D341Med (cell line): ENCODE measurements around the gene USF2.
A peak's percentile ranks its signal among the peaks of the same experiment; 100 is the strongest.

Source experiments
- DNase-seq: peaks from one replicate; pipeline ENCODE4 v3.0.0; 2012; ENCODE audit warnings: low spot score

Gene USF2

DNA sequence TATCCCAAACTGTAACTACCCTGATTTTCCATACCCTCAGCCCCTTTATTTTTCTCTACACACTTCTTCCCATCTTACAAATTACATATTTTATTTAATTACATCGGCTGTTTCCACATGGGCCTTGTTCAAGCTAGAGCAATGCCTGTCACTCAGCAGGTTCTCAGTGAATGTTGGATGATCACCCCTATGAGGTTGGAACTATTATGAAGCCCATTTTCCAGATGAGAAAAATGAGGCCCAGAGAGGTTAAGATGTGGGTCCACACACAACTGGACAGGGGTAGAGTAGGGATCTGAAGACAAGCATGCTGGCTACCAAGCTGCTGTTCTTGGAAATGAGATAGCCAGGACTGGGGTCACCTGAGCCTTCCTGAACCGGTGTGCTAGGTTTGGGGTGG is 33.2 kb downstream of the USF2 start:
- no peak for DNase-seq

DNA sequence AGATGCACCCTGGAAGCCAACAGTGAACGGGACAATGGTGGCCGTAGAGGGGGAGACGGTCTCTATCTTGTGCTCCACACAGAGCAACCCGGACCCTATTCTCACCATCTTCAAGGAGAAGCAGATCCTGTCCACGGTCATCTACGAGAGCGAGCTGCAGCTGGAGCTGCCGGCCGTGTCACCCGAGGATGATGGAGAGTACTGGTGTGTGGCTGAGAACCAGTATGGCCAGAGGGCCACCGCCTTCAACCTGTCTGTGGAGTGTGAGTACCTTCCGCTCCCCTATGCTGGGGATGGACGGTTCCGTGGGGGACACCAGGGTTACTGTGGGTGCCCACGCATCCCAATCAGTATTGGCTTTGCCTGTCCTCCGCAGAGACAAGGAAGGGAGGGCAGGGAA is 33.7 kb downstream of the USF2 start:
- DNase-seq = no peak

DNA sequence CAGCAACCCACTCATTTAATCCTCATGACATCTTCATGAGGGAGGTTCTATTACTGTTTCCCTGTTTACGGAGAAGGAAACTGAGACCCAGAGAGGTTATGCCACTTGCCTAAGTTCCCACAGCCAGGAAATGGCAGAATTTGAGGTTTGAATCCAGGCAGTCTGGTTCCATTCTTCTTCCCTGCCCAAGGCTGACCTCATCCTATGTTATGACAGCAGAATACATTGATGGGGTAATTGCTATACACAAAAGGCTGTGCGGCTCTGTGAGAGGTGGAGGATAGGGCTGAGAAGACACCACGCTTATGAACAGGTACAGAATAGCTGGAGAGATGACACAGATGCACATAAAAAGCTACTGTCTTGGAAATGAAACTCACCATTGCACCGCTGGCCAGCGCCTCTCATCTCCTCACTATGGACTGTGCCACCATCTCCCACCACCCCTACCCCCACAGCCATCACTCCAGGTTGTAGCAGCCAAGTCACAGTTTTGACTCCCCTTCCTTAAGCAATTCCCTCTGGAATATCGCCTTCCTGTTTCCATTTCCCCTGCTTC is 34.7 kb downstream of the USF2 start:
- no peak for DNase-seq

DNA sequence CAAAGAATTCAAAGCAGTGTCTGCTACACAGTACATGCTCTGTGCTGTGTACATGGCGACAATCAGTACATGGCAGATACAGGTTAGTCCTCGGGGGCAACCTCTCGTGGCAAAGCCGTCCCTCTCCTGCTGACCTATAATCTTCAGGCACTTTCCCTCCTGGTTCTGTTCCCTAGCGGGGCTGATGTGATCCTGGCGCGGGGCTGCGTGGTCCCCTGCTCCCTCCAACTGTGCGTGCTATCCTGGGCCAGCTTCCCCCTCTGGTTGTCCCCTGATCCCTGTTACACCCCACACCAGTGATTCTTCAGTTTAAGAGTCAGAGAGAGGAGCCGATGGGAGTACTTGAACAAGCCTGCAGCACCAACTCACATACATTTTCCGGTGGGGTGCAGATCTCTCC is 35.3 kb downstream of the USF2 start:
- DNase-seq = no peak

DNA sequence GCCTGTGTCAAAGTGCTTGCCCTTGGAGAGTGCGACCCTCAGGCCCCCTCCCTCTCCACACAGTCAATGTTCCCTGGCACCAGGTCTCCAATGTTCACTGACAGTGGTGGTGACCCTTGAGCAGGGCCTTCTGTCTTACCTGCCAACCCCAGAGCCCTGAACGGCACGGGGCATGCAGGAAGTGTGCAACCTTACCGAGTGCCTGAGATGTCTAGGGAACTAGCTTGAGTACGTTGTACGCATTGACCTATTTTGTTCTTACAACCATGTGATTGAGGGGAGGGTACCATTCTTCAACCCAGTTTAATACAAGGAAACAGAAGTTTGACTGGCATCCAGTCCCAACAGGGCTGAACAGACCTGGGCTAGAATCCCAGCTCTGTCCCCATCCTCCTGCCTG is 36.4 kb downstream of the USF2 start:
- DNase-seq = no peak

DNA sequence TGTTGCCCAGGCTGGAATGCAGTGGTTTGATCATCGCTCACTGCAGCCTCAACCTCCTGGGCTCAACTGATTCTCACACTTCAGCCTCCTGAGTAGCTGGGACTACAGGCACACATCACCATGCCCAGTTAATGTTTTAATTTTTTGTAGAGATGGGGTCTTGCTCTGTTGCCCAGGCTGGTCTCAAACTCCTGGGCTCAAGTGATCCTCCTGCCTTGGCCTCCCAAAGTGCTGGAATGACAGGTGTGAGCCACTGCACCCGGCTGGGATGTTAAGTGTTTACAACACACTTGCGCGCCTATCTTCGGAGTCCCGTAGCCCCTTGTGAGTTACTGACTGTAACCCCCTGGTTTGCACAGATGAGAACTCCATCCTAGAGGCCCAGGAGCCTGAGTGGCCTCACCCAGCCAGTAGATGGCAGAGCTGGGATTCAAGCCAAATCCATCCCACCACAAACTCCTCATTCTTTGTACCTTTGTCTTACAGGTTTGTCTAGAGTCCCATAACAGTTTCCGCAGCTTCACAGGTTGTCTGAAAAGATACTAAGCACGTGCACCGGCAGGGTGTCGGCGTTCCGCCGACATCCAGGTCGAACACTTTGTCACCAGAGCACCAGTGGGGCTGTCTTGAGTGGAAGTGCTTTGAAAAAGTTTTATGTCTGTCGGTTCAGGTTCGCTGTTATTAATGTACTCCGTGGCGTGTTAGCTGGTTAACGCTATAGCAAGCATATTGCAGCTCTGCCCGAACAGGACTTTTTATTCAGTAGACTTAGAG is 37.9 kb downstream of the USF2 start:
- peak; percentile 53 for DNase-seq

DNA sequence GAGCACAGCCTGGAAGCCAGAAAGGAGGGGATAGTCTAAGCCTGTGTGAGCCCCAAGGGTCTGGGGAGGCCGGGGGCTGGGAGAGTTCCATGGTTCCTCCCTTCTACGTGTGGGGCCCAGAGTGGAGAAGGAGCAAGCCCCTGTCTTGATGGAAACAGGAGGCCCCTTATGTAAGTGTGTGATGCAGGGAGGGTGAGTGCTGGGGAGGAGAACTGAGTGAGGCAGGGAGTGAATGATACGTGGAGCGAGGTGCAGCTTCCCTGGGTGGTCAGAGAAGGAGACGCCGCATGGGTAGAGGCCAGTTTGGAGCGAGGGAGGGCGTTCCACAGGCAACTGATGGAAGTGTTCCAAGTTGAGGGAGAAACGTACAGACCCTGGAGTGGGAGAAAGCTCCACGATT is 39.2 kb downstream of the USF2 start:
- DNase-seq = no peak

DNA sequence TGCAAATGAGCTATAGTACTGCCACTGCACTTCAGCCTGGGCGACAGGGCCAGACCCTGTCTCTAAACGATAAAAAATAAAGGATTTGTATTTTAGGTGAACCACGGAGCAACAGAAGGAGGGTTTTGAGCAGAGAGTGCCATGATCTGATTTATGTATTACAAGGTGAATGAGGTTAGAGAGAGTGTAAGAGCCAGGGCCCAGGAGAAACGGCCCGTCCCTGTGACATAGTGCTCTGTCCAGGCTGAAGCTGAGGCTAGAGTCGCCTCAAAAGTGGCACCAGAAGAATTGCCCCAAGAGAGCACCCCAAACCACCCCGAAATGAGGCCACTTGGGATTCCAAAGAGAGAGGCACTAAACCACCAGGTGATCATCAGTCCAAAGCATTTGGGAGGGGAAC is 40.1 kb downstream of the USF2 start:
- DNase-seq = no peak

DNA sequence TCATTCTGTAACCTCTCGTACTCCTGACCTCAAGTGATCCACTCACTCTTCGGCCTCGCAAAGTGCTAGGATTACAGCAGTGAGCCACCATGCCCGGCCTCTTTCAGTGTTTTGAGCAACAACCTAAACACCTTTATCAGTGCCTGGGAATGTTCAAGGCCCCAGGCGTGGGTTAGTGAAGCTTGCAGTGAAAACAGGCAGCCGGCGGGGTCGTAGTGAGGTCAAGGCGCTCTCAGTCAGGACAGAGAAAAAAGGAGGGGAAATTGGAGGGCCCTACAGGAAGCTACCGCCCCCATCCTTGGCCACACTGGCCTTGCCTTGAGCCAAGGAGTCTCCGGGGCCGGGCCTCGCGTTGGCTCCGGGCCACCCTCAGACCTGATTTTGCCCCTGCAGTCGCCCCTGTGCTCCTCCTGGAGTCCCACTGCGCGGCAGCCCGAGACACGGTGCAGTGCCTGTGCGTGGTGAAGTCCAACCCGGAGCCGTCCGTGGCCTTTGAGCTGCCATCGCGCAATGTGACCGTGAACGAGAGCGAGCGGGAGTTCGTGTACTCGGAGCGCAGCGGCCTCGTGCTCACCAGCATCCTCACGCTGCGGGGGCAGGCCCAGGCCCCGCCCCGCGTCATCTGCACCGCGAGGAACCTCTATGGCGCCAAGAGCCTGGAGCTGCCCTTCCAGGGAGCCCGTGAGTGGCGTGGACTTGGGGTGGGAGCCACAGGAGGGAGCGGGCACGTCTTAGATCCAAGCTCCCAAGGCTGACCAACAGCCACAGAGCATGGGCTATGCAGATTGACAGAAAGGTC is 40.9 kb downstream of the USF2 start:
- DNase-seq = no peak

DNA sequence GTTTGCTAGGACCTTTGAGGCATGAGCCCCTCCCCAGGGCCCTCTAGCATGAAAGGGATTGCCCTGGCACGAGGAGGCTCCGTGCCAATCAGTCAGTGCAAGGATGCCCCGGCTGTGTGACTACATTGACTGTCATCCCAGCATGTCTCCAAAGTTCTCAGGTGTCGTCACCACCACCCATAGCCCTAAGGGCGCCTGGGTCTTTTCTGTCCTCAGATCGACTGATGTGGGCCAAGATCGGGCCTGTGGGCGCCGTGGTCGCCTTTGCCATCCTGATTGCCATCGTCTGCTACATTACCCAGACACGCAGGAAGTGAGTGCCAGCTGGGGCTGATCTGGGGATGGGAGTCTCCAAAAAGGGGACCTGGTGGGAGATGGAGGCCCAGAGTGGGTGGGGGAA is 41.6 kb downstream of the USF2 start:
- DNase-seq = no peak

DNA sequence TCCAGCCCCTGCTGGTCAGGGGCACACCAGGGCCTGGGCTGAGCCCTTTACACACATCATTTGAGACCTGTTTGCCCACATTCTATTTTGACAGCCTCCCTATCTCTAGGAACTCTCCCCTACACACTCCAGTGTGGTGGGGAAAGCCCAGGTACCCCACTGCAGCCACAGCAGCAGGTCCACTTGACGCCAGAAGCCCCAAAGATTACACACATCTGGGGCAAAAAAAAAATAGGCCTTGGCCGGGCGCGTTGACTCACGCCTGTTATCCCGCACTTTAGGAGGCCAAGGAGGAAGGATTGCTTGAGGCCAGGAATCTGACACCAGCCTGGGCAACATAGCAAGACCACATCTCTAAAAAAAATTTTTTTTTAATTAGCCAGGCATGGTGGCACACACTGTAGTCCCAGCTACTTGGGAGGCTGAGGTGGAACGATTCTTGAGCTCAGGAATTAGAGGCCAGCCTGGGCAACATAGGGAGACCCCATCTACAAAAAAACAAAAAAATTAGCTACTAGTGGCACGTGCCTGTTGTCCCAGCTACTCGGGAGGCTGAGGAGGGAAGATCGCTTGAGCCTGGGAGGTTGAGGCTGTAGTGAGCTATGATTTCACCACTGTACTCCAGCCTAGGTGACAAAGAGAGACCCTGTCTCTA is 42.2 kb downstream of the USF2 start:
- no peak for DNase-seq

DNA sequence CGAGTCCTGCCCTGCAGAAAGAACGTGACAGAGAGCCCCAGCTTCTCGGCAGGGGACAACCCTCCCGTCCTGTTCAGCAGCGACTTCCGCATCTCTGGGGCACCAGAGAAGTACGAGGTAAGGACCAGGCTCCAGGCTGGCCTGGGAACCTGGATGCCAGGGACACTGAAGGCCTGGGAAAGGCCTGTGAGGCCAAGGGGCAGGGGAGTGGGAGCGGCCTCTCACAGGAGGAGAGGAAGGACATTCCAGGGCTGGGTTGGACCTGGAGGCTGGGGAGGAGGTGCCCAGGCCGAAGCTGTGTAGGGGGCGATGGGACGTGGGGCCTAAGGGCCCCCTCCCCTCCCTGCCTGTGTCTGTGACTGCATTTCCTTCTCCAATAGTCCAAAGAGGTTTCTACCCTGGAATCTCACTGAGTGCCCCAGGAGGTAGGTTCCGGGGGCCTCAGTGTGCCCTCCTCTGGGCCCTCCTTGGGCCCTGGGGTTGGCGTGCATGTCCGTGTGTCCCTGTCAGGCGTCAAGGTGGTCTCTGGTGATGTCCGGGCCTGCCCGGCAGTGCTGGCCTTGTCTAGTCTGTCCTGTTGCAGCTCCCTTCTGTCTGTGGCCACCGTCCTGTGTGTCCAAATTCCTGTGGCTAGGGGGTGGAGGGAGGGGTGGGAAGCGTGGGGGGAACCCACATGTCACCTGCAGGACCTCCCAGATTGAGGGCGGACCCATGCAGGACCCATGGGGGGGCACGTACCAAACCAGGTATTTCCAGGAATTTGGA is 43.3 kb downstream of the USF2 start:
- DNase-seq = no peak

DNA sequence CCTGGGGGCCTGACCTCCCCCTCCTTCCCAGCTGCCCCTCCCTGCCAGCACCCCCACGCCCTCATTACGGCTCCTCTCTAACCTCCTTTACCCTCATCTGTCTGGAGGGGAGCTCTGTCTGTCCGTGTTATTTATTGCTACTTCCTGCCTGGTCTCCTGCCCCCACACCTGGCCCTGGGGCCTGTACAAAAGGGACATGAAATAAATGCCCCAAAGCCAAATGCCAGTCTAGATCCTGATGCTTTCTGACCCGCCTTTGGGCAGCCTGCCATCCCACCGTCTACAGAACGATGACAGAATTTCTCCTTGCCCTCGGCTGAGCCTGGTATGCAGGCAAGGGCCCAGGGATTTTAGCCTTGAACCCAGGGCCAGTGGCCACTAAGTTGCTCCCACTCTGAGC is 44.8 kb downstream of the USF2 start:
- DNase-seq = no peak

DNA sequence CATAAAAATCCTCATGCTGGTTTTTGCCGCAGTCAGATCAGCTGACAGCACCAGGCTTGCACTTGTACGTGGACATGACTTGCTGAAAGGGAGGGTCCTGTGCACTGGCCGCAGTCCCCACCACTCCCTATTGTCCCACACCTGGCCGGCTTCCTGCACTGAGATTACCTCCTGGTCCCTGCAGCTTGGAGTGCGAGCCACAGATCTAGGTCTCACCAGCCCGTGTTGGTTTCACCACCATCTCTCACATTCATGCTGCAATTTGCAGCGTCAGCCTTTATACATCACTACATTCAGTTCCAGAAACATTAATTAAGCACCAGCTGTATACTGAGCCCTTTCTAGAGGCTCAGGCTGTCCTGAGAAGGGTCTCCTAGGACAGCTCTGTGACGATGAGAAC is 45.3 kb downstream of the USF2 start:
- no peak for DNase-seq

DNA sequence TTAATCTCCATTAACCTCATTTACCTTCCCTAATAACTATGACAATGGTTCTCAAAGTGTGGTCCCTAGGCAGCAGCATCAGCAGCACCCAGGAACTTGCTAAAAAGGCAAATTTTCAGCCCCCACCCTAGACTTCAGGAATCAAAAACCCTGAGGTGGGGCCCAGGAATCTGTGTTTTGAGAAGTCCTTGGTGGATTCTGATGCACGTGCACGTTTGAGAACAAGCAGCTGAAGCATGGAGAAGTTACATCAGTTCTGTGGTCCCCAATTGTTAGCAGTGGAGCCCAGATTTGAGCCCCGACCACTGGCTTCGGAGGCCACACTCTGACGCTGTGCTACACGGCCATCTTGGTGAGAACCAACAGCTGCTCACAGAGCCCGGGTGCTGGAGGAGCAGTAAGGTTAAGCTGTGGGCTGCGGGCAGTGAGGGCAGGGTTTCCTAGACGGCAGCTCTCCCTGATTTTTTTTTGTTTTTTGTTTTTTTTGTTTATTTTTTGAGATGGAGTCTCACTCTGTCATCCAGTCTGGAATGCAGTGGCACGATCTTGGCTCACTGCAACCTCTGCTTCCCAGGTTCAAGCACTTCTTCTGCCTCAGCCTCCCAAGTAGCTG is 46.2 kb downstream of the USF2 start:
- no peak for DNase-seq

DNA sequence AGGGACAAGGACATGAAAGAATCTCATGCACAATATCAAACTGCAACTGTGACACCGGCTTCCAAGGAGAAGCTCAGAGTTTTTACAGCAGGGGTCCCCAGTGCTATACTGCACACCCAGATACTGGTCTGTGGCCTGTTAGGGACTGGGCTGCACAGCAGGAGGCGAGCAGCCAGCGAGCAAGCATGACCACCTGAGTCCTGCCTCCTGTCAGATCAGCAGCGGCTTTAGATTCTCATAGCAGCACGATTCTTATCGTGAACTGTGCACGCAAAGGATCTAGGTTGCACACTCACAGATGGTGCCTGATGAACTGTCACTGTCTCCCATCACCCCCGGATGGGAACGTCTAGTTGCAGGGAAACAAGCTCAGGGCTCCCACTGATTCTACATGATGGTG is 47.1 kb downstream of the USF2 start:
- no peak for DNase-seq

DNA sequence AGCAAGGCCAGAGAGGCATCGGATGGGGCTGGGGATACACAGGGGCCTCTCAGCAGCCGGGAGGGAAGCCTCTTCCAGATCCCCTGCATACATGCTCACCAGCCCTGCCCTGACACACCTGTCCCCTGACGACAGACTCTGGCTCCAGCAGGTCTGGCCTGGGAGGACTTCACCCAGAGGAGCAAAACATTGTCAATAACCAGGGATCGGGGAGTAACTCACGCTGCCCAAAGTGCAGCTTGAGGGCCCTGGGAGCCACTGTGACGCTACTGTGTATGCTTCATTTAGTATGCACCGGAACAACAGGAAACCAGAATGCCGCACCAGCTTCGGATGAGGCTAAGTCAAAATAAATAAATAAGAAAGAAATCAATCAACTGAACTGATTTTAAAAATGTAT is 47.8 kb downstream of the USF2 start:
- no peak for DNase-seq

DNA sequence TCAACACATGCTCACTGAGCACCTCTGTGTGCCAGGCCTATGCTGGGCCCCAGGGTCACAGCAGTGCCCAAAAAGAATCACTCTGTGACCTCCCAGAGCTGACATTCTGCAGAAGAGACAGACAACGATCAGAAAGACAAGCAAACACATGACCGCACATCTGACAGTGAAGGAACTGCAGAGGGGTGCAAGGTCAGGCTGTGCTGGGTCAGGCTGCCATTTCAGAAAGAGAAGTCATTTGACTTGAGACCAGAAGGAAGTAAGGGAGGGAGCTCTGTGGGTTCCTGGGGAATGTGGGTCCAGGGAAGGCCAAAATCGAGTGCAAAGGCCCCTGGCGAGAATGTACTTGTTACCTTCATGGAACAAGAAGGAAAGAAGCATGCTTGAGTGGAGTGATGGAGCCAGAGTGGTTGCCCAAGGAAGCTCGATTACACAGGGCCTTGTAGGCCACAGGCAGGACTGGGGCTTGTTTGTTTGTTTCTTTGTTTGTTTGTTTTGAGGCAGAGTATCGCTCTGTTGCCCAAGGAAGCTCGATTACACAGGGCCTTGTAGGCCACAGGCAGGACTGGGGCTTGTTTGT is 48.8 kb downstream of the USF2 start:
- DNase-seq = no peak

DNA sequence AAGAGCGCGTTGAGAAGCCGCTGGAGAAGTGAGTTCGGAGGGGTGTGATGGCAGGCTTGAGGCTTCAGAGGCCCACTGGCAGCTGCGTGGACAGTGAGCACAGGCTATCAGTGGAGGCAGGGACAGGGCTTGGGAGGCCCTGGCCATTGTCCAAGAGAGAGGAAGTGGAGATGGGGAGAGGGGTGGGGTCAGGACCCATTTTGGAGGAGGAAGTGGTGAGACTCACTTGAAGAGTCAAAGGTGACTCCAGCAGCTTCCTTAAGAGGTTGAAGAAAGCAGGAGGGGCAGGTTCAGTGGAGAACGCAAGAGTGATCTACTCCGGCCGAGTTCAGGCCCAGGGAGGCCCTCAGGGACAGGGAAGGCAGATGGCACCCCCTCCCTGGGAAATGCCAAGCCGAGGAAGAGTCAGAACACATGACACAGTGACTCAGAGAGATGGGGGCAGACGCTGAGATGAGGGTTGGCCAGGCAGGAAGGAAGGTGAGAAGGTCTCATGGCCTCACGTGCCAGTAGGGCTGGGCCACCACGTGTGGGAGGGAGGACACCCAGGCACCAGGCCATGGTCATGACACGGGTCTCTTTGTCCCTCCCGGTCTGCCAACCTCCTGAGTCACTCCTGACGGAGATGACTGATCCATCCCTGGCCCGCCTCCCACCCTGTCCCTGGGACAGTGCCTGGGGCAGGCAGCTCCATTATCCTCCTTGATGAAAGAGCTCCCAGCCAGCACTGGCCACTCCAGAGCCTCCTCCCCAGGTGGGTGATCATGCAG is 50.1 kb downstream of the USF2 start:
- no peak for DNase-seq

DNA sequence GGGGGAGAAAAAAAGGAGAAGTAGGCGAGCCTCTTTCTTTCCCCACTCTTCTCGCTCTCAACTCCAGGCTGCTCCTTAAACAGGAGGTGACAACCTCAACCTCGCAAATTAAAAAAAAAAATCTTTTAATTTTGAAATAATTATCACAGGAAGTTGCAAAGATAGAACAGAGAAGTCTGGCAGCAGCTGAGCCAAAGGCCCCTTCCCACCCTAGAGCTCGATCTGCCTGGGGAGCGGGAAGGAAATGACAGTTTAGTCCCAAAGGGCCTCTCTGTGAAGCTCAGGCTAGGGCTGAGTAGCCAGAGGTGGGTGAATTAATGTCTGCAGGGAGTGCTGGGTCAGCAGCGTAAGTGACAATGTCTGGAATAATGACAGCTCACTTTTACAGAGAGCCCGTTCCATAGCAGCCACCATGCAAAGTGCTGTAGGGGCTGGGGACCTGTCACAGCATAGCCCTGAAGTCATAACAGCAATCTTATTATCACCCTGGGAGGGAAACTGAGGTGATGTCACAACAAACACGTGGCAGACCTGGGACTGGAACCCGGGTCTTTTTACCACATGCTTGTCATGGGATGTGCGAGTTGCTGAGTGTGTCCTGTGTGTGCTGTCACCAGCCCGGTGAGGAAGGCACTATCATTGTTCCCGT is 51.4 kb downstream of the USF2 start:
- DNase-seq = no peak
